ENCODE results near the gene WASF2.

- TF ChIP-seq CTCF (conservative IDR thresholded peaks at IDR 0.05) (no peak), EZH2 (IDR thresholded peaks at IDR 0.05; ENCODE audit: low read depth) (no peak)
These were observed 13.1 kb upstream of the WASF2 start for GRCh38 chr1:27503033-27503432.

Measured in PC-9 (cell line).